ENCODE data around the gene STAM2.
"Not testable (repeated sequence)": the region's sequence is repeated elsewhere in the genome, so short reads cannot be mapped to it uniquely, and the experiment has no call there.

STAM2 gene

GRCh38 chr2:152172201-152172785 is 3.3 kb downstream of the STAM2 start:
- not testable (repeated sequence) for DNase-seq

- no peak for DNase-seq
Measured at GRCh38 chr2:152171718-152172117, 3.8 kb downstream of the STAM2 start.

GRCh38 chr2:152169158-152169557 is 6.4 kb downstream of the STAM2 start:
- not testable (repeated sequence) for DNase-seq

- DNase-seq: not testable (repeated sequence)
Measured at GRCh38 chr2:152167470-152167869, 8.1 kb downstream of the STAM2 start.

- DNase-seq: no peak
Measured at GRCh38 chr2:152167065-152167464, 8.5 kb downstream of the STAM2 start.

GRCh38 chr2:152166633-152167032 is 8.9 kb downstream of the STAM2 start:
- peak in 1 of 5 donors; percentile 9 for DNase-seq

- no peak for DNase-seq
Measured at GRCh38 chr2:152165780-152166179, 9.8 kb downstream of the STAM2 start.

GRCh38 chr2:152165306-152165705 is 10.3 kb downstream of the STAM2 start:
- DNase-seq: no peak

- not testable (repeated sequence) for DNase-seq
Measured at GRCh38 chr2:152163669-152164068, 11.9 kb downstream of the STAM2 start.

- no peak for DNase-seq
Measured at GRCh38 chr2:152162141-152162540, 13.4 kb downstream of the STAM2 start.

- no peak for DNase-seq
Measured at GRCh38 chr2:152161598-152161997, 14.0 kb downstream of the STAM2 start.

GRCh38 chr2:152160378-152160777 is 15.2 kb downstream of the STAM2 start:
- not testable (repeated sequence) for DNase-seq

GRCh38 chr2:152157253-152157652 is 18.3 kb downstream of the STAM2 start:
- no peak for DNase-seq

- DNase-seq: no peak
Measured at GRCh38 chr2:152155209-152155608, 20.4 kb downstream of the STAM2 start.

- no peak for DNase-seq
Measured at GRCh38 chr2:152154462-152154861, 21.1 kb downstream of the STAM2 start.

- peak in 1 of 5 donors; percentile 32 for DNase-seq
Measured at GRCh38 chr2:152134488-152135280, 40.9 kb downstream of the STAM2 start.

- no peak for DNase-seq
Measured at GRCh38 chr2:152132306-152132705, 43.3 kb downstream of the STAM2 start.

GRCh38 chr2:152127628-152128027 is 47.9 kb downstream of the STAM2 start:
- DNase-seq: no peak

GRCh38 chr2:152126664-152127063 is 48.9 kb downstream of the STAM2 start:
- no peak for DNase-seq

GRCh38 chr2:152122161-152122560 is 53.4 kb downstream of the STAM2 start:
- no peak for DNase-seq

GRCh38 chr2:152120430-152120829 is 55.1 kb downstream of the STAM2 start:
- DNase-seq: no peak

- no peak for DNase-seq
Measured at GRCh38 chr2:152115952-152116351, 59.6 kb downstream of the STAM2 start.

GRCh38 chr2:152114366-152114765 is 61.2 kb downstream of the STAM2 start:
- no peak for DNase-seq

- not testable (repeated sequence) for DNase-seq
Measured at GRCh38 chr2:152107140-152107539, 68.4 kb downstream of the STAM2 start.

Data from T-helper 1 cell (primary cell).